RWPE2 (cell line): Measurements from ENCODE around the gene TSHZ2.
"Not testable (repeated sequence)": the region's sequence is repeated elsewhere in the genome, so short reads cannot be mapped to it uniquely, and the experiment has no call there.

Experiments used
- ATAC-seq: fragments of 200-7000 bp; cut with Tn5 transposase; 3 replicates; pipeline ENCODE4 v1.9.1; 2021; ENCODE audit warnings: low read depth
- DNase-seq: peaks from one replicate; pipeline ENCODE4 v3.0.0-alpha.2; 2020; ENCODE audit warnings: low spot score
- H3K27ac ChIP-seq: fragments of 450-650 bp; 2 replicates; pipeline ENCODE4 v1.5.1; 2017; ENCODE audit warnings: mild to moderate bottlenecking; ENCODE audit not compliant: poor library complexity, severe bottlenecking
- H3K27me3 ChIP-seq: fragments of 250-450 bp; sonication (Bioruptor Pico); 2 replicates; pipeline ENCODE4 v1.5.1; 2021; ENCODE audit warnings: mild to moderate bottlenecking, moderate library complexity; ENCODE audit not compliant: insufficient read depth, poor library complexity, severe bottlenecking
- H3K36me3 ChIP-seq: fragments of 250-450 bp; sonication (Bioruptor Pico); 2 replicates; pipeline ENCODE4 v1.5.1; 2020; ENCODE audit warnings: low read depth, mild to moderate bottlenecking, moderate library complexity
- H3K4me1 ChIP-seq: fragments of 250-450 bp; sonication (Bioruptor Pico); 2 replicates; pipeline ENCODE4 v1.5.1; 2021; ENCODE audit warnings: mild to moderate bottlenecking, moderate library complexity; ENCODE audit not compliant: insufficient read depth, poor library complexity, severe bottlenecking
- H3K4me3 ChIP-seq: fragments of 250-450 bp; sonication (Bioruptor Pico); 2 replicates; pipeline ENCODE4 v1.5.1; 2021; ENCODE audit warnings: mild to moderate bottlenecking, moderate library complexity; ENCODE audit not compliant: severe bottlenecking
- H3K9me3 ChIP-seq: fragments of 250-450 bp; sonication (Bioruptor Pico); 2 replicates; pipeline ENCODE4 v1.5.1; 2021; ENCODE audit warnings: mild to moderate bottlenecking, moderate library complexity; ENCODE audit not compliant: severe bottlenecking
- CTCF ChIP-seq: fragments of 450-650 bp; IDR thresholded peaks from one replicate; pipeline ENCODE4 v1.5.1; 2017; ENCODE audit warnings: mild to moderate bottlenecking, moderate library complexity; ENCODE audit not compliant: poor library complexity, severe bottlenecking

The TSHZ2 gene

GRCh38 chr20:53533500-53533899 is 561.3 kb downstream of the TSHZ2 start:
- H3K36me3 ChIP-seq, result no peaks in the 10 kb centered on the region
- no peak overlapping the region for H3K27ac ChIP-seq
- no peak for DNase-seq
- no peak overlapping the region for H3K4me3 ChIP-seq
- TF ChIP-seq CTCF, result no peak
- no peaks in the 10 kb centered on the region for H3K27me3 ChIP-seq
- no peak for ATAC-seq
- no peaks in the 10 kb centered on the region for H3K9me3 ChIP-seq
- H3K4me1 ChIP-seq, result no peaks in the 10 kb centered on the region

GRCh38 chr20:53534037-53534436 is 561.9 kb downstream of the TSHZ2 start:
- TF ChIP-seq CTCF, result no peak
- H3K4me3 ChIP-seq, result no peak overlapping the region
- no peaks in the 10 kb centered on the region for H3K36me3 ChIP-seq
- H3K27me3 ChIP-seq, result no peaks in the 10 kb centered on the region
- DNase-seq, result no peak
- no peaks in the 10 kb centered on the region for H3K9me3 ChIP-seq
- no peak for ATAC-seq
- H3K27ac ChIP-seq, result no peak overlapping the region
- H3K4me1 ChIP-seq, result no peaks in the 10 kb centered on the region

GRCh38 chr20:53535878-53536277 is 563.7 kb downstream of the TSHZ2 start:
- TF ChIP-seq CTCF, result no peak
- Histone ChIP-seq H3K27ac (no peak overlapping the region), H3K9me3 (no peaks in the 10 kb centered on the region), H3K27me3 (no peaks in the 10 kb centered on the region), H3K4me3 (no peak overlapping the region), H3K4me1 (no peaks in the 10 kb centered on the region), H3K36me3 (no peaks in the 10 kb centered on the region)
- no peak for DNase-seq
- ATAC-seq, result no peak

GRCh38 chr20:53536382-53536781 is 564.2 kb downstream of the TSHZ2 start:
- H3K9me3 ChIP-seq, H3K4me1 ChIP-seq, DNase-seq, H3K36me3 ChIP-seq, H3K4me3 ChIP-seq, H3K27ac ChIP-seq, ATAC-seq, H3K27me3 ChIP-seq: not testable (repeated sequence)

- Histone ChIP-seq H3K36me3 (no peaks in the 10 kb centered on the region), H3K4me3 (no peak overlapping the region), H3K4me1 (no peaks in the 10 kb centered on the region), H3K27ac (no peak overlapping the region), H3K27me3 (no peaks in the 10 kb centered on the region), H3K9me3 (no peaks in the 10 kb centered on the region)
- no peak for DNase-seq
- TF ChIP-seq CTCF, result no peak
- no peak for ATAC-seq
Measured at GRCh38 chr20:53539516-53539915, 567.4 kb downstream of the TSHZ2 start.
